ENCODE data around the gene TBX1.

Gene TBX1

DNA sequence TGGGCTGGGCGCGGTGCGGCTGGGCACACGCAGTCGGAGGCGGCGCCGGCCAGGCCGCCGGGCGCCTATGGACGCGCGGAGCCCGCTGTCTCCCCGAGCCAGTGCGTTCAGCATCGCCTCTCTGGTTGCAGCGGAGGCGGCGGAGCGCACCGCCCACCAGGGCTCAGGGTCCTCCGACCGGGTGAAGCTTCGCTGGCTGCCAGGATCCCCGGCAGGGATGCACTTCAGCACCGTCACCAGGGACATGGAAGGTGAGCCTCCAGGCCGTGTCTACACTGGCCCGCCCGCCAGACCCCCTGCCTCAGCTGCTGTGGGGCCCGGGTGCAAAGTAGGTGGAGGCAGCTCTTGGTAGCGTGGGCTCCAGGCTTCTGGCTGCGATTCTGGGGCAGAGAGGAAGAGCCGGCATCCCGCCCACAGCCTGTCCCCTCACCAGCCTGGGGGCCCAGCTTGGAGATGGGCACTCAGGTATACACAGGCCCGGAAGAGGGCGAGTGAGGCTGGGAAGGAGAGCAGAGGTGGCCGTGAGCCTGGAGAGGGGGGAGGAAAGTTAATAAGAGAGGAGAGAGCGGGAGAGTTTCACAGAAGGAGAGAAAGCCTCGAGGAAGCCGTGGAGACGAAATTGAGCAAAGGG, 1.0 kb upstream of the TBX1 start:
- TF ChIP-seq CTCF (IDR thresholded peaks at IDR 0.05; ENCODE audit: low read depth, low read length, poor library complexity, severe bottlenecking) (no peak), EZH2phosphoT487 (IDR thresholded peaks at IDR 0.05; ENCODE audit: borderline replicate concordance, low read length) (peak; percentile 80)
- Histone ChIP-seq H3K36me3 (ENCODE audit: control insufficient read depth, low read length) (no peaks in the 10 kb centered on the region), H3K9me2 (replicated peaks; ENCODE audit: control insufficient read depth, low read length) (no peaks in the 10 kb centered on the region), H3K4me3 (ENCODE audit: low read length) (no peak overlapping the region), H3F3A (ENCODE audit: control insufficient read depth, insufficient read depth) (peaks cover 4% of the 10 kb centered on the region; the same call in 1 of the 2 replicates), H3K27me3 (ENCODE audit: control insufficient read depth, low read length) (peaks cover 82% of the 10 kb centered on the region), H3K4me1 (ENCODE audit: control insufficient read depth, low read length) (peaks cover 21% of the 10 kb centered on the region), H4K20me1 (ENCODE audit: control insufficient read depth, insufficient read depth, low read depth, low read length) (no peaks in the 10 kb centered on the region), H3K27ac (ENCODE audit: low read depth, low read length) (no peak overlapping the region), H3K4me2 (ENCODE audit: low read length) (no peak overlapping the region), H3K9me3 (ENCODE audit: control insufficient read depth, insufficient read depth, low read length) (no peaks in the 10 kb centered on the region), H3K79me2 (ENCODE audit: control insufficient read depth, low read length) (no peaks in the 10 kb centered on the region)

DNA sequence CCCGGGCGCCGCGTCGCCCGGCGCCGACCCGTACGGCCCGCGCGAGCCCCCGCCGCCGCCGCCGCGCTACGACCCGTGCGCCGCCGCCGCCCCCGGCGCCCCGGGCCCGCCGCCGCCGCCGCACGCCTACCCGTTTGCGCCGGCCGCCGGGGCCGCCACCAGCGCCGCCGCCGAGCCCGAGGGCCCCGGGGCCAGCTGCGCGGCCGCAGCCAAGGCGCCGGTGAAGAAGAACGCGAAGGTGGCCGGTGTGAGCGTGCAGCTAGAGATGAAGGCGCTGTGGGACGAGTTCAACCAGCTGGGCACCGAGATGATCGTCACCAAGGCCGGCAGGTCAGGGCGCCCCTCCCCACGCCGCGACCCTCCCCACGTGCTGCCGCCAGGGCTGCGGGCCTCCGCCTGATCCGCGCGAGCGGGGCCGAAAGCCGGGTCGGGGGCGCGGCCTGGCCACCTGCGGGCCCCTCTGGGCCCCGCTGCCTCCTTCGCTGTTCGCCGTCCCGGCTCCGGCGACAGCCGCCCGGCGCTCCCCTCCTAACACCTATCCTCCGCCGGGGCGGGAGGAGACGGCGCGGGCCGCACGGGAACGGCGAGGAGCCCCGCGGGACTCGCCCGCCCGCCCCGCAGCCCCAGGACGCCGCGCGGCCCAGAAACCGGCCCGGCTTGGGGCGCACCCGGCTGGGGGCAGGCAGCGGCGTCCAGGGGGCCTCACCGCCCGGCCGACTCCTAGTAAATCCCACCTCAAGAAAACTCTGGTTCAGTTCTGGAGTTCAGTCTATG, 560 bp downstream of the TBX1 start:
- H3K36me3 ChIP-seq (ENCODE audit: control insufficient read depth, low read length): no peaks in the 10 kb centered on the region
- no peak overlapping the region for H3K4me3 ChIP-seq (ENCODE audit: low read length)
- peaks cover 80% of the 10 kb centered on the region for H3K27me3 ChIP-seq (ENCODE audit: control insufficient read depth, low read length)
- H3K79me2 ChIP-seq (ENCODE audit: control insufficient read depth, low read length): no peaks in the 10 kb centered on the region
- H3K4me1 ChIP-seq (ENCODE audit: control insufficient read depth, low read length): peaks cover 19% of the 10 kb centered on the region
- H4K20me1 ChIP-seq (ENCODE audit: control insufficient read depth, insufficient read depth, low read depth, low read length): no peaks in the 10 kb centered on the region
- TF ChIP-seq EZH2phosphoT487 (IDR thresholded peaks at IDR 0.05; ENCODE audit: borderline replicate concordance, low read length): no peak
- TF ChIP-seq CTCF (IDR thresholded peaks at IDR 0.05; ENCODE audit: low read depth, low read length, poor library complexity, severe bottlenecking): no peak
- no peak overlapping the region for H3K27ac ChIP-seq (ENCODE audit: low read depth, low read length)
- no peak overlapping the region for H3K4me2 ChIP-seq (ENCODE audit: low read length)
- H3F3A ChIP-seq (ENCODE audit: control insufficient read depth, insufficient read depth): peaks cover 4% of the 10 kb centered on the region; the same call in 1 of the 2 replicates
- H3K9me2 ChIP-seq (replicated peaks; ENCODE audit: control insufficient read depth, low read length): no peaks in the 10 kb centered on the region
- H3K9me3 ChIP-seq (ENCODE audit: control insufficient read depth, insufficient read depth, low read length): no peaks in the 10 kb centered on the region

- no peaks in the 10 kb centered on the region for H4K20me1 ChIP-seq (ENCODE audit: control insufficient read depth, insufficient read depth, low read depth, low read length)
- no peak overlapping the region for H3K4me3 ChIP-seq (ENCODE audit: low read length)
- TF ChIP-seq CTCF (IDR thresholded peaks at IDR 0.05; ENCODE audit: low read depth, low read length, poor library complexity, severe bottlenecking): no peak
- TF ChIP-seq EZH2phosphoT487 (IDR thresholded peaks at IDR 0.05; ENCODE audit: borderline replicate concordance, low read length): no peak
- H3K79me2 ChIP-seq (ENCODE audit: control insufficient read depth, low read length): no peaks in the 10 kb centered on the region
- peaks cover 4% of the 10 kb centered on the region; the same call in 1 of the 2 replicates for H3F3A ChIP-seq (ENCODE audit: control insufficient read depth, insufficient read depth)
- peaks cover 81% of the 10 kb centered on the region for H3K27me3 ChIP-seq (ENCODE audit: control insufficient read depth, low read length)
- no peaks in the 10 kb centered on the region for H3K9me2 ChIP-seq (replicated peaks; ENCODE audit: control insufficient read depth, low read length)
- no peaks in the 10 kb centered on the region for H3K36me3 ChIP-seq (ENCODE audit: control insufficient read depth, low read length)
- H3K9me3 ChIP-seq (ENCODE audit: control insufficient read depth, insufficient read depth, low read length): no peaks in the 10 kb centered on the region
- no peak overlapping the region for H3K4me2 ChIP-seq (ENCODE audit: low read length)
- no peak overlapping the region for H3K27ac ChIP-seq (ENCODE audit: low read depth, low read length)
- H3K4me1 ChIP-seq (ENCODE audit: control insufficient read depth, low read length): peaks cover 14% of the 10 kb centered on the region
Observed at GRCh38 chr22:19761725-19762567, 1.4 kb downstream of the TBX1 start.

All from DOHH2 (cell line).